SK-N-SH treated with all-trans-retinoic acid at 6 μM for 48 hours (cell line): ENCODE results near the gene TTLL10.

Experiments used
- ATAC-seq: fragments of 200-7000 bp; cut with Tn5 transposase; 3 replicates; pipeline ENCODE4 v1.9.1; 2020; ENCODE audit warnings: mild to moderate bottlenecking, moderate library complexity
- BACH2 ChIP-seq: fragments of 250-450 bp; sonication (Bioruptor Pico); IDR thresholded peaks from 2 replicates; pipeline ENCODE4 v1.9.0; 2021; ENCODE audit warnings: mild to moderate bottlenecking, borderline replicate concordance
- CREB5 ChIP-seq: fragments of 250-450 bp; sonication (Bioruptor Pico); IDR thresholded peaks from 2 replicates; pipeline ENCODE4 v1.5.1; 2020; ENCODE audit warnings: low read depth, mild to moderate bottlenecking, moderate library complexity
- CSDC2 ChIP-seq: fragments of 250-450 bp; sonication (Bioruptor Pico); IDR thresholded peaks from 2 replicates; pipeline ENCODE4 v1.5.0; 2020; ENCODE audit warnings: mild to moderate bottlenecking, moderate library complexity
- CSRNP3 ChIP-seq: fragments of 250-450 bp; sonication (Bioruptor Pico); IDR thresholded peaks from 2 replicates; pipeline ENCODE4 v1.5.1; 2021; ENCODE audit warnings: mild to moderate bottlenecking, moderate library complexity
- ISL1 ChIP-seq: fragments of 250-450 bp; sonication (Bioruptor Pico); IDR thresholded peaks from 2 replicates; pipeline ENCODE4 v2.1.2; 2022; ENCODE audit warnings: mild to moderate bottlenecking, moderate library complexity
- PATZ1 ChIP-seq: fragments of 250-450 bp; sonication (Bioruptor Pico); IDR thresholded peaks from 2 replicates; pipeline ENCODE4 v1.8.0; 2020; ENCODE audit warnings: mild to moderate bottlenecking, moderate library complexity, borderline replicate concordance
- POU6F1 ChIP-seq: fragments of 250-450 bp; sonication (Bioruptor Pico); IDR thresholded peaks from 2 replicates; pipeline ENCODE4 v1.8.0; 2021; ENCODE audit warnings: low read depth, mild to moderate bottlenecking, moderate library complexity, borderline replicate concordance
- PPARA ChIP-seq: fragments of 250-450 bp; sonication (Bioruptor Pico); IDR thresholded peaks from 2 replicates; pipeline ENCODE4 v1.5.0; 2020; ENCODE audit warnings: mild to moderate bottlenecking, borderline replicate concordance
- RARB ChIP-seq: fragments of 250-450 bp; sonication (Bioruptor Pico); IDR thresholded peaks from 2 replicates; pipeline ENCODE4 v1.8.0; 2021; ENCODE audit warnings: mild to moderate bottlenecking, moderate library complexity
- SNAI2 ChIP-seq: fragments of 250-450 bp; sonication (Bioruptor Pico); IDR thresholded peaks from 2 replicates; pipeline ENCODE4 v1.5.0; 2020; ENCODE audit warnings: mild to moderate bottlenecking, moderate library complexity
- TCF4 ChIP-seq: fragments of 250-450 bp; sonication (Bioruptor Pico); IDR thresholded peaks from 2 replicates; pipeline ENCODE4 v1.8.0; 2021; ENCODE audit warnings: mild to moderate bottlenecking, moderate library complexity, borderline replicate concordance
- TOX ChIP-seq: fragments of 250-450 bp; sonication (Bioruptor Pico); IDR thresholded peaks from 2 replicates; pipeline ENCODE4 v1.8.0; 2021; ENCODE audit warnings: mild to moderate bottlenecking, moderate library complexity, borderline replicate concordance
- TSHZ2 ChIP-seq: fragments of 250-450 bp; sonication (Bioruptor Pico); IDR thresholded peaks from 2 replicates; pipeline ENCODE4 v1.5.0; 2020; ENCODE audit warnings: mild to moderate bottlenecking, moderate library complexity
- ZC3H10 ChIP-seq: fragments of 250-450 bp; sonication (Bioruptor Pico); IDR thresholded peaks from 2 replicates; pipeline ENCODE4 v1.5.1; 2021; ENCODE audit warnings: mild to moderate bottlenecking, moderate library complexity
- ZFP3 ChIP-seq: fragments of 250-450 bp; sonication (Bioruptor Pico); IDR thresholded peaks from 2 replicates; pipeline ENCODE4 v1.5.0; 2020; ENCODE audit warnings: mild to moderate bottlenecking, moderate library complexity
- ZFP30 ChIP-seq: fragments of 450-650 bp; formaldehyde crosslinking; IDR thresholded peaks from 2 replicates; pipeline ENCODE4 v1.5.0; 2022; ENCODE audit warnings: mild to moderate bottlenecking, moderate library complexity
- ZNF565 ChIP-seq: fragments of 450-650 bp; formaldehyde crosslinking; conservative IDR thresholded peaks from 2 replicates; pipeline ENCODE4 v1.5.0; 2020; ENCODE audit warnings: low read depth, mild to moderate bottlenecking, moderate library complexity
- ZNF8 ChIP-seq: fragments of 450-650 bp; formaldehyde crosslinking; IDR thresholded peaks from 2 replicates; pipeline ENCODE4 v1.5.0; 2020; ENCODE audit warnings: mild to moderate bottlenecking, moderate library complexity

TTLL10 gene

GRCh38 chr1:1204998-1205768 is 31.5 kb downstream of the TTLL10 start (continued):
- no peak for TF ChIP-seq CREB5
- no peak for TF ChIP-seq ZNF8 (CRISPR knock-in tag)
- TF ChIP-seq ZNF565 (CRISPR knock-in tag): no peak
- TF ChIP-seq ZFP30 (CRISPR knock-in tag): no peak
- no peak for TF ChIP-seq CSRNP3 (CRISPR knock-in tag)

- no peak for ATAC-seq
- TF ChIP-seq CSDC2 (no peak), SNAI2 (CRISPR knock-in tag) (no peak), POU6F1 (no peak), RARB (no peak), ZNF565 (CRISPR knock-in tag) (no peak)
These were observed 32.2 kb downstream of the TTLL10 start for GRCh38 chr1:1205769-1206375.

- peak; percentile 17; the same call in 2 of the 3 replicates for ATAC-seq
- TF ChIP-seq BACH2 (CRISPR knock-in tag) (no peak), CREB5 (no peak), RARB (no peak), ZC3H10 (no peak), TSHZ2 (CRISPR knock-in tag) (no peak), ZNF565 (CRISPR knock-in tag) (no peak), ZFP3 (CRISPR knock-in tag) (no peak), TOX (CRISPR knock-in tag) (no peak), POU6F1 (no peak), PATZ1 (no peak), SNAI2 (CRISPR knock-in tag) (no peak), ZFP30 (CRISPR knock-in tag) (no peak), ISL1 (CRISPR knock-in tag) (no peak), TCF4 (CRISPR knock-in tag) (no peak), PPARA (no peak)
- TF ChIP-seq, all 23 proteins: peak for 0
These were observed 32.8 kb downstream of the TTLL10 start, which contains the start of gene TNFRSF18 for GRCh38 chr1:1206376-1206965. Gene TNFRSF18 (minus strand): TSS chr1:1206592. CDS start chr1:1206571, 21 bp downstream.
